Parietal lobe (tissue), 2 donors: ENCODE data around the gene SLC16A7. TPM values are rescaled to one million over a fixed set of nuclear protein-coding genes. Genes with fewer than 3 reads are reported as not detected.

ENCODE experiments used
- small RNA-seq: library from RNA; depleted of rRNA; stranded (forward); fragments of <200 nt; gene quantifications from one replicate; pipeline ENCODE3, GENCODE V24; 2014; ENCODE audit warnings: low replicate concordance
- total RNA-seq: library from RNA; depleted of rRNA; stranded (reverse); fragments of >200 nt; gene quantifications from one replicate; pipeline ENCODE4 v1.2.3, GENCODE V29; 2014

The SLC16A7 gene, protein sequence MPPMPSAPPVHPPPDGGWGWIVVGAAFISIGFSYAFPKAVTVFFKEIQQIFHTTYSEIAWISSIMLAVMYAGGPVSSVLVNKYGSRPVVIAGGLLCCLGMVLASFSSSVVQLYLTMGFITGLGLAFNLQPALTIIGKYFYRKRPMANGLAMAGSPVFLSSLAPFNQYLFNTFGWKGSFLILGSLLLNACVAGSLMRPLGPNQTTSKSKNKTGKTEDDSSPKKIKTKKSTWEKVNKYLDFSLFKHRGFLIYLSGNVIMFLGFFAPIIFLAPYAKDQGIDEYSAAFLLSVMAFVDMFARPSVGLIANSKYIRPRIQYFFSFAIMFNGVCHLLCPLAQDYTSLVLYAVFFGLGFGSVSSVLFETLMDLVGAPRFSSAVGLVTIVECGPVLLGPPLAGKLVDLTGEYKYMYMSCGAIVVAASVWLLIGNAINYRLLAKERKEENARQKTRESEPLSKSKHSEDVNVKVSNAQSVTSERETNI
- total RNA-seq, result 38.2 TPM

DNA sequence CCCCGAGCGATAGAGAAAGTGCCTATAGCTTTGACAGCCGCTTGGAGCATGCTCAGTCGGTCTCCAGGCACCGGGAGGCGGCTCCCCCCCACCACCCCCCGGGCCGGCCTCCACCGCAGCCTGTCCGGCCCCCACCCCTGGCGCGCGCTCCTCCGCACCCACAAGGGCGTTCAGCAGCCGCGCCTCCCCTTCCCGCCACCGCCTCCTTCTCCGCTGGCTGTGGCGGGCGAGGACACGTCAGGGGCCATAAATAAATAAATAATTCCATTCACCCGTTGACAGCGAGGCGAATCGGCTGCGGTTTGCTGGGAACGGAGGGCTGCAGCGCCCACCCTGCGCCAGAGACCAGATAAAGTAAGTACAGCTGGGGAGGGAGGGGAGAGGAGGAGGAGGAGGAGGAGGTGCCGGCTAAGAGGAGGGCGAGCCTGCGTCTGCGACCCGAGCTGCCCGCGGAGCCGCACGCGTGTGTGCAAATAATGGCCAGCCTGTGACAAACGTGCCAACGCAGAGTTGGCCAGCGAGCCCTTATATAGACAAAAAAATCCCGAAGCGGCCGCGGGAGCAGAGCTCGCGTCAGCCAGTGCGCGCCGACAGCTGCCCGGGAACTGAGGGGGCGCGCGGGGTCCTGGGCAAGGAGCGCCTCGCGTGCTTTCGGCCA is at the start of gene SLC16A7:
SLC16A7 (plus strand) TSS at position 147 of the 658 bp plus-strand sequence. CDS start 108,773 bp downstream, outside the sequence.

Small RNAs within 50 kb of the gene (small RNA-seq; reads per million reads assigned to genes)
- not detected for gene AC079905.2
- not detected for gene RNU4-20P
